HG02840 (cell line): ENCODE measurements around the gene GPS1.

Experiments
- ATAC-seq: cut with Tn5 transposase; IDR thresholded peaks from one replicate; pipeline ENCODE4 v1.9.1; 2021; ENCODE audit warnings: mild to moderate bottlenecking, moderate library complexity, moderate number of reproducible peaks; ENCODE audit not compliant: unreplicated experiment, low FRiP score

The GPS1 gene

DNA sequence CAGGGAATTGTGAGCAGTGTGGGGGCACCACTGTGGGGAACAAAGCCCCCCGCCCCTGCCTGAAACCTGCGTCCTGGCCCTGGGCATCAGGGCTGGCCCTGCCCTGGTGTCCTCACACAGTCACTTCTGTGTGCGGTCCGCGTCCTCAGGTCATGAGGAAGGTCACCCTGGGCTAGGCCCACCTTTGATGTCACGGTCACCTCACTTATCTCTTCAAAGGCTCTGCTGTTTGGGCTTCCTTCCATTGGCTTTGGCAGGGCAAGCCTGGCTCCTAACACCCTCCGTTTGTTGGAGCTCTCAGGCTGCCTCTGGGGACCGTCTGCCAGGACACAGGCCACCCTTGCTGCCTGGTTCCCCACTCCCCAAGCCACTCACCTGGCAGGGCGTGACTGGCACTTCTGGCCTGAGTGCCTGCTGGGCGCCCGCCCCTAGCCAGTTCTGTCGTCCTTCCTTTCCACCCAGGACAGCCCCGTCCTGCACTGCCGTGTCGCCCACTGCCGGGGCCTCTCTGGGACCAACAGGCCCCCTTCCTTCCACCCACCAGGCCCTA, 37.9 kb upstream of the GPS1 start:
- ATAC-seq = no peak

DNA sequence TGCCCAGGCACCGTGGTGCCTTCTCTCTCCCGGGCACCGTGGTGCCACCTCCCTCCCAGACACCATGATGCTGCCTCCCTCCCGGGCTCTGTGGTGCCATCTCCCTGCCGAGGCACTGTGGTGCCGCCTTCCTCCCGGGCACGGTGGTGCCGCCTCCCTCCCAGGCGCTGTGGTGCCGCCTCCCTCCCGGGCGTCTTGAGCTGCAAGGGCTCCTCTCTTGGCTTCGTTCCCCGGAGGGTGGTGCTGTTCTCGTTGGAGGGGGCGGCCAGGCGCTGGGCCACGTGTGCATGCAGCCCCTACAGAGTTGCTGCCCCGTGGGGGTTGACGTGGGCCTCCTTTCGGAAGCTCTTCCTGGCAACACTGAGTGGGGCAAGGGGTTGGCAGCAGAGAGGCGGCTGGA, 37.3 kb upstream of the GPS1 start:
- ATAC-seq = no peak

GRCh38 chr17:82014971-82015310, 36.8 kb upstream of the GPS1 start:
- ATAC-seq = no peak

DNA sequence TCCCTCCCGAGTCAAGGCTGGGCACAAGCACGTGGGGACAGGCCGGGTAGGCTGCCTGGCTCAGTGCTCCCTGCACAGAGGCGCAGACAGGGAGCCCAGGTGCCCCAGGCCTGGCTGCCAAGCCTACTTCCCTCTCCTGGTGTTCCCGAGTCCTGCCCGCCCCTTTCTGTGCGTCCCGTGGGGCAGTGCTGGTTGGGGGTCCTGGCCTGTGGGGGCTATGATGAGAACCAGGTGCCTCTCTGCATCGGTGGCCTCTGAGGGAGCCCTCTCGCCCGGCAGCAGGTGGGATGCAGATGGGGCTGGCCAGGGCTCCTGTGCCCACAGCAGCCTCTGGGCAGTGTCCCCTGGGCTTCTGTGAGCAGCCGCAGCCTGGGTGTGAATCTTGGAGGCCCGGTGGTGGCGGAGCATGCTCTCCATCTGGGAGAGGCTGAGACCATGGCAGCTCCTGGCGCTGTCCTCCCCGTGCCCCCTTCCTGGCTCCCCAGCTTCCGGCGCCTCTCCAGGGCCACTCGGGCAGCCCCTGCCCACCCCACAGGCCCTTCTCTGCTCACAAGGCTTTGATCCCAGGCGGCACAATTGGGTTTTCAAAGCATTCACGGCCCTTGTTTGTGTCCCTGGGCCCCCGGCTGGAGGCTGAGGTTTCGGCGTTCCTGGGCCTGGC, 36.3 kb upstream of the GPS1 start:
- no peak for ATAC-seq

GRCh38 chr17:82016061-82016874, 35.4 kb upstream of the GPS1 start:
- ATAC-seq = no peak

DNA sequence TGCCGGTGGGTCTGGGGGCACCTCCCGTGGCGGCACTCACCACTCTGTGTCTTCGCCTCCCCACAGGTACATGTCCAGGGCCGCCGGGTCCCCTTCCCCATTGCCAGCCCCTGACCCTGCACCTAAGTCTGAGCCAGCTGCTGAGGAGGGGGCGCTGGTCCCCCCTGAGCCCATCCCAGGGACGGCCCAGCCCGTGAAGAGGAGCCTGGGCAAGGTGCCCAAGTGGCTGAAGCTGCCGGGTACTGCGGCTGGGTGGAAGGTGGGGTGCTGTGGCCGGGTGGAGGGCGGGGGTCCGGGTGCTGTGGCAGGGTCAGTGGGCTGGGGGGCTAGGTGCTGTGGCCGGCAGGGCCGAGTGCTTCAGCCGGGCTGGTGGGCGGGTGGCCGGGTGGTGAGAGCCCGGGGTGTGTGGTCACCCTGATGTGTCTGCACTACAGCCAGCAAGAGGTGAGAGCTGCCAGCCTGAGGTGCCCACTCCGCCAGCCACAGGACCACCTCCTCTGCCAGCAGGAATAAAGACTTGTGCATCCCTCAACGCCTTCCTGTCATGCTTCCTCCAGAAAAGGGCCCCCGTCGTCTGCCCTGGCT, 34.7 kb upstream of the GPS1 start:
- no peak for ATAC-seq

- no peak for ATAC-seq
Measured at GRCh38 chr17:82017612-82018151, 34.0 kb upstream of the GPS1 start.

GRCh38 chr17:82018152-82018988, 33.3 kb upstream of the GPS1 start:
- no peak for ATAC-seq

DNA sequence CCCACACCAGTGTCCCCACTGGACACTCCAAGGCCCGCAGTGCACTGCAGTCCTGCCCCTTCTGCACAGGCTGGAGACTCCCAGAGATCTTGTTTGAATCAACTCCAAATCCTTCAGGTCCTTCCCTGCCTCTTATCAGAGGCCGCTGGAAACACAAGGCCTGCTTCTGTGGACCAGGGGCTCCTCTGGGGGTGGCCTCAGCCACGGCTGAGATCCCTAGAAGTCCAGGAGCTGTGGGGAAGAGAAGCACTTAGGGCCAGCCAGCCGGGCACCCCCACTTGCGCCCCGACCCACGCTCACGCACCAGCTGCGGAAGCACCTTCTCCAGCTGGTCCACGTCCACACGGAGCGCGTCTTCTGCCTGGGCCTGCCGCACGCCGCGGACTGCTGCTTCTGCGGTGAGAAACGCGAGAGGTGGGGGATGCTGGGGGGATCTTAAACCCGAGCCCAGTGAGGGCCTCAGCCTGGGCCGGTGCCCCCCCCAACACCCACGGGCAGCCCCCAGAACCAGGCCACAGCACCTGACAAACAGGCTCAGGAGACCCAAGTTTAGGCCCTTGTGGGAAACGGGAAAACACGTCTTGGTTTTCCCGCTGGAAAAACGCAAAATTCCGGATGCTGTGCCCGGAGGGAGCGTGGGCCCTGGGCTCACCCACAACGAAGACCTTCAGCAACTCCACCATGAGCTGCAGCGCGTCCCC, 32.6 kb upstream of the GPS1 start:
- ATAC-seq = no peak

GRCh38 chr17:82019690-82020571, 31.8 kb upstream of the GPS1 start:
- no peak for ATAC-seq

DNA sequence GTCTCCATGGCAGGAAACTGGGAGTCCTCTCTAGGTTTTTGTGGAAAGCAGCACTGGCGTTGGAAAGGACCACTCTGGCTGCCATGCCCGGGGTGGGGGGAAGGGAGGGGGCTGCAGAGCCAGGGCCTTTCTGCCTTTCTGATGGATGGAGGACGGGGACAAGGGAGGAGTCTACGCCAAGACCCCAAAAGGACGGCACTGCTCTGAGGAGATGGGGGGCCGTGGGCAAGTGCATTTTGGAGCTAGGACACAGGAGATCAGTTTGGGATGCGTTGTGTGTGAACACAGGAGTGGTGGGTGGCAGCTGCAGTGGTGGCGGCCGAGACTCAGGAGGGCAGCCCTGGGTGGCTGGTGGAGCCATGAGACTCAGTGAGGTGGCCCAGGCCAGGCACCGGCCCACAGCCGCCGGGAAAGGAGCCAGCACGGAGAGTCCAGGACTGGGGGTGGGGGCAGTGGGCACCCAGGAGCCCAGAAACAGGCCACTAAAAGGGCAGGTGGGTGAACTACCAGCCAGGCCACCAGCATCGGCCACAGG, 31.1 kb upstream of the GPS1 start:
- no peak for ATAC-seq

DNA sequence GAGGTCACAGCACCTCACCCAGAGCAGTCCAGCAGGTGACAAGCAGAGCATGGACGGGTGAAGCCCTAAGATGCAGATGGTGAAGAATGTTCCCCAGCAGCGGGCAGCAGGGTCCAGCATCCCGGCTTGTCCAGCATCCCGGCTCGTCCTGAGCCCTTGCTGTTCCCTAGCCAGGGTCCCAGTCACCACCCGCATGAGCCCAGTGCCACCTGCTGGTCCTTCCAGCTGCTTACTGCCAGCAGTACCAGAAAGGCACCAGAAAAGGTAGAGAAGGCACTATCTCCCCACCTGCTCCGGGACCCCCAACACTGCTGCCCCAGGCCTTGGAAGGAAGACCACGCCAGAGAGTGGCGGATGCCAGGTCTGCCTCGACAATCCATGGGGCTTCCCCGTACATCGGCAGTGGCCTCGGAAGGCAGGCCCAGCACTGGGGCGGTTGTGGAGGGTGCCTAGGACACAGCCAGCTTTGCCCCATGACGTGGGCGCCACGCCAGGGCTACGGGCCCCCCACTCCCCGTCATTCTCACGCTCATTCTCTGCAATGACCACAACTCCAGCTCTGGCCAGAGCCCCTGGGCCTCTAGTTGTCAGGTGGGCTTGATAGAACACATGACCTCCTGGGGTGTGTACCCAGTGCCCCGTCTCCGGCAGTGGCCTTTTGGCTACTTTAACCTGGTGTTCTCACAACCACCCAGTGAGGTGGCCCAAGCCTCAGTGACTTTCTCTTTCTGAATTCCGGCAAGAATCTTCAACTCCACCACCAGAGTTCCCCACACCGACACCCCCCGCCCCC, 30.4 kb upstream of the GPS1 start:
- no peak for ATAC-seq

DNA sequence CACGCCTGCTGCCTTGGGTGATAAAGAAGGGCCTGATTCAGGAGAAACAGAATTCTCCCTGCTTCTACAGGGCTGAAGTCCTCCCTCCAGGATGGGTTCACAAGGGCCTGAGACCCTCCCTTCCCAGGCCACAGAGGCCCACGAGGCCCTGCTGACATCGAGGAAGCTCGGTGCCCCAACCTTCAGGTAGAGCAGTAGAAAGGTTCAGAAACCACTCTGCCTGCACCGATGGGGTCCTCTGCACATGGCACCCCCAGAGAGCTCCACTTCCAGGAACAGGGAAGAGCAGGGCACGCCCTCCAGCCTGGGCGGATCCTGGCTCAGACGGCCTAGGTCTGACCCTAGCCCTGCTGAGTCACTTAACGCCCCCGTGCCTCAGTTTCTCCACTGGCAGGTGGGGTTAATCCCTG, 29.8 kb upstream of the GPS1 start:
- no peak for ATAC-seq

- ATAC-seq = no peak
Measured at GRCh38 chr17:82022310-82022980, 29.3 kb upstream of the GPS1 start, which contains the start of gene CENPX. CENPX (minus strand) TSS chr17:82022878; CDS start chr17:82022861, 17 bp downstream.

- peak; percentile 89 for ATAC-seq
Measured at GRCh38 chr17:82022981-82023446, 28.7 kb upstream of the GPS1 start, which contains the start of gene LRRC45. LRRC45 (plus strand) TSS chr17:82023305; CDS start chr17:82023644, 339 bp downstream.

- ATAC-seq = no peak
Measured at GRCh38 chr17:82023447-82024241, 28.1 kb upstream of the GPS1 start.
